Mesendoderm (in vitro differentiated cells): ENCODE data around the gene EXD3.
"Not testable (repeated sequence)": the region's sequence is repeated elsewhere in the genome, so short reads cannot be mapped to it uniquely, and the experiment has no call there.

ENCODE experiments used
- DNase-seq: peaks from one replicate; pipeline ENCODE4 v3.0.0; 2013
- H2AK5ac ChIP-seq: 2 replicates; pipeline ENCODE4 v1.6.1; 2013; ENCODE audit warnings: low read length, inconsistent platforms
- H2BK120ac ChIP-seq: 2 replicates; pipeline ENCODE4 v1.6.1; 2013; ENCODE audit warnings: low read depth, mild to moderate bottlenecking, low read length, moderate library complexity, mixed read lengths
- H2BK15ac ChIP-seq: replicated peaks from 2 replicates; pipeline ENCODE4 v1.6.1; 2013; ENCODE audit warnings: low read depth, mild to moderate bottlenecking, moderate library complexity
- H2BK5ac ChIP-seq: 2 replicates; pipeline ENCODE4 v1.6.1; 2013; ENCODE audit warnings: low read length, inconsistent platforms
- H3K18ac ChIP-seq: 2 replicates; pipeline ENCODE4 v1.6.1; 2013; ENCODE audit warnings: mild to moderate bottlenecking, low read length, mixed read lengths
- H3K23ac ChIP-seq: one replicate; pipeline ENCODE4 v1.6.1; 2013; ENCODE audit warnings: low read length
- H3K27ac ChIP-seq: 2 replicates; pipeline ENCODE4 v1.5.1; 2013; ENCODE audit warnings: low read depth, mild to moderate bottlenecking, inconsistent platforms, low read length, moderate library complexity
- H3K27me3 ChIP-seq: 2 replicates; pipeline ENCODE4 v1.6.1; 2013; ENCODE audit warnings: low read length, control low read depth, mild to moderate bottlenecking, inconsistent platforms; ENCODE audit not compliant: insufficient read depth, poor library complexity
- H3K36me3 ChIP-seq: 2 replicates; pipeline ENCODE4 v1.6.1; 2013; ENCODE audit warnings: low read length, inconsistent platforms; ENCODE audit not compliant: control insufficient read depth, insufficient read depth
- H3K4ac ChIP-seq: one replicate; pipeline ENCODE4 v1.6.1; 2013; ENCODE audit warnings: low read depth, mild to moderate bottlenecking, low read length, moderate library complexity
- H3K4me1 ChIP-seq: 2 replicates; pipeline ENCODE4 v1.6.1; 2013; ENCODE audit warnings: low read depth, low read length, inconsistent platforms; ENCODE audit not compliant: control insufficient read depth
- H3K4me2 ChIP-seq: 2 replicates; pipeline ENCODE4 v1.6.1; 2013; ENCODE audit warnings: low read length
- H3K4me3 ChIP-seq: 2 replicates; pipeline ENCODE4 v1.5.1; 2013; ENCODE audit warnings: mild to moderate bottlenecking, low read length
- H3K56ac ChIP-seq: one replicate; pipeline ENCODE4 v1.6.1; 2013; ENCODE audit warnings: low read length
- H3K79me1 ChIP-seq: 2 replicates; pipeline ENCODE4 v1.6.1; 2013; ENCODE audit warnings: low read length, inconsistent platforms
- H3K79me2 ChIP-seq: 2 replicates; pipeline ENCODE4 v1.6.1; 2013; ENCODE audit warnings: mild to moderate bottlenecking, low read length; ENCODE audit not compliant: control insufficient read depth, insufficient read depth
- H3K9ac ChIP-seq: 2 replicates; pipeline ENCODE4 v1.6.1; 2013; ENCODE audit warnings: low read length, inconsistent platforms
- H4K5ac ChIP-seq: one replicate; pipeline ENCODE4 v1.6.1; 2013; ENCODE audit warnings: low read length
- H4K8ac ChIP-seq: one replicate; pipeline ENCODE4 v1.6.1; 2013; ENCODE audit warnings: low read depth, mild to moderate bottlenecking, control low read depth, low read length, moderate library complexity
- WGBS: extraction: QIAGEN DNeasy Blood & Tissue Kit; methylation state at CpG from one replicate; pipeline ENCODE4 v1.1.7; 2013; ENCODE audit warnings: low lambda C conversion rate, missing lambda C conversion rate; ENCODE audit not compliant: insufficient coverage; ENCODE audit errors: extremely low coverage; 5-methylcytosine and 5-hydroxymethylcytosine counted together

EXD3 gene

GRCh38 chr9:137389428-137389746 lies 33.6 kb downstream of the EXD3 start:
- H3K27me3 ChIP-seq, result no peaks in the 10 kb centered on the region
- H2BK120ac ChIP-seq, result no peak overlapping the region
- no peak overlapping the region for H3K4me2 ChIP-seq
- WGBS, result no CpG with 5 or more reads among the region's 13 CpGs
- H2BK15ac ChIP-seq, result no peak overlapping the region
- H3K4ac ChIP-seq, result no peak overlapping the region
- no peak overlapping the region for H3K56ac ChIP-seq
- H2BK5ac ChIP-seq, result no peak overlapping the region
- H3K79me1 ChIP-seq, result no peaks in the 10 kb centered on the region
- no peak overlapping the region for H3K4me3 ChIP-seq
- no peak overlapping the region for H3K18ac ChIP-seq
- DNase-seq, result no peak
- no peak overlapping the region for H3K27ac ChIP-seq
- no peak overlapping the region for H4K5ac ChIP-seq
- no peaks in the 10 kb centered on the region for H3K4me1 ChIP-seq
- H3K36me3 ChIP-seq, result no peaks in the 10 kb centered on the region
- no peak overlapping the region for H4K8ac ChIP-seq
- no peak overlapping the region for H3K9ac ChIP-seq
- no peaks in the 10 kb centered on the region for H3K79me2 ChIP-seq
- no peak overlapping the region for H3K23ac ChIP-seq
- H2AK5ac ChIP-seq, result no peak overlapping the region

- Histone ChIP-seq H3K27me3 (no peaks in the 10 kb centered on the region), H3K27ac (no peak overlapping the region)
These were observed 34.2 kb downstream of the EXD3 start for GRCh38 chr9:137388589-137389427.

GRCh38 chr9:137387891-137388560 lies 34.9 kb downstream of the EXD3 start:
- H2BK15ac ChIP-seq, result no peak overlapping the region
- H3K4me2 ChIP-seq, result no peak overlapping the region
- no peak overlapping the region for H3K4ac ChIP-seq
- H3K36me3 ChIP-seq, result no peaks in the 10 kb centered on the region
- H3K27ac ChIP-seq, result no peak overlapping the region
- no peak overlapping the region for H3K18ac ChIP-seq
- H2AK5ac ChIP-seq, result no peak overlapping the region
- no CpG with 5 or more reads among the region's 26 CpGs for WGBS
- H4K5ac ChIP-seq, result no peak overlapping the region
- H2BK120ac ChIP-seq, result no peak overlapping the region
- H4K8ac ChIP-seq, result no peak overlapping the region
- no peak overlapping the region for H3K9ac ChIP-seq
- no peak overlapping the region for H3K23ac ChIP-seq
- no peak overlapping the region for H2BK5ac ChIP-seq
- DNase-seq, result no peak
- H3K4me3 ChIP-seq, result no peak overlapping the region
- no peak overlapping the region for H3K56ac ChIP-seq
- no peaks in the 10 kb centered on the region for H3K79me1 ChIP-seq
- H3K79me2 ChIP-seq, result no peaks in the 10 kb centered on the region
- H3K27me3 ChIP-seq, result no peaks in the 10 kb centered on the region
- H3K4me1 ChIP-seq, result no peaks in the 10 kb centered on the region

More at GRCh38 chr9:137388589-137389427, 34.2 kb downstream of the EXD3 start:
- Histone ChIP-seq H2BK5ac (no peak overlapping the region), H3K79me2 (no peaks in the 10 kb centered on the region), H3K9ac (no peak overlapping the region), H3K79me1 (no peaks in the 10 kb centered on the region), H3K36me3 (no peaks in the 10 kb centered on the region), H2BK15ac (no peak overlapping the region), H3K4me1 (no peaks in the 10 kb centered on the region), H3K4me3 (no peak overlapping the region), H2BK120ac (no peak overlapping the region), H2AK5ac (no peak overlapping the region), H4K8ac (no peak overlapping the region), H4K5ac (no peak overlapping the region), H3K4me2 (no peak overlapping the region), H3K56ac (no peak overlapping the region), H3K18ac (no peak overlapping the region), H3K23ac (no peak overlapping the region), H3K4ac (no peak overlapping the region)
- no peak for DNase-seq
- no CpG with 5 or more reads among the region's 47 CpGs for WGBS

- Histone ChIP-seq H3K27ac (no peak overlapping the region), H4K5ac (no peak overlapping the region)
- DNase-seq, result no peak
These were observed 35.7 kb downstream of the EXD3 start for GRCh38 chr9:137387114-137387890.

GRCh38 chr9:137386507-137387113 lies 36.4 kb downstream of the EXD3 start:
- not testable (repeated sequence) for H3K4ac ChIP-seq, H3K27ac ChIP-seq, H4K5ac ChIP-seq, H3K56ac ChIP-seq, H3K36me3 ChIP-seq, H3K79me2 ChIP-seq, H2AK5ac ChIP-seq, H3K27me3 ChIP-seq, H3K4me3 ChIP-seq, H3K18ac ChIP-seq, H3K4me2 ChIP-seq, DNase-seq, H3K4me1 ChIP-seq, H2BK15ac ChIP-seq, H4K8ac ChIP-seq, H3K9ac ChIP-seq, H3K23ac ChIP-seq, H3K79me1 ChIP-seq, H2BK120ac ChIP-seq, H2BK5ac ChIP-seq
- WGBS, result no CpG with 5 or more reads among the region's 12 CpGs

More at GRCh38 chr9:137387114-137387890, 35.7 kb downstream of the EXD3 start:
- Histone ChIP-seq H3K79me2 (no peaks in the 10 kb centered on the region), H3K36me3 (no peaks in the 10 kb centered on the region), H3K56ac (peak overlapping the region; percentile 34), H2AK5ac (no peak overlapping the region), H3K79me1 (no peaks in the 10 kb centered on the region), H2BK15ac (no peak overlapping the region), H4K8ac (no peak overlapping the region), H3K18ac (no peak overlapping the region), H3K4ac (no peak overlapping the region), H3K4me3 (no peak overlapping the region), H2BK120ac (no peak overlapping the region), H3K4me2 (no peak overlapping the region), H3K27me3 (no peaks in the 10 kb centered on the region), H2BK5ac (no peak overlapping the region), H3K23ac (no peak overlapping the region), H3K4me1 (no peaks in the 10 kb centered on the region), H3K9ac (no peak overlapping the region)
- no CpG with 5 or more reads among the region's 34 CpGs for WGBS
